GM18499 (cell line): ENCODE measurements around the gene ZNF599.
"Not testable (repeated sequence)": the region's sequence is repeated elsewhere in the genome, so short reads cannot be mapped to it uniquely, and the experiment has no call there.

Experiments
- ATAC-seq: cut with Tn5 transposase; IDR thresholded peaks from one replicate; pipeline ENCODE4 v1.9.1; 2021; ENCODE audit warnings: moderate number of reproducible peaks; ENCODE audit not compliant: insufficient read depth, unreplicated experiment

ZNF599 gene

GRCh38 chr19:34772697-34773554, at the start of gene ZNF599:
ZNF599 (minus strand) TSS chr19:34773215; CDS start chr19:34772841, 374 bp downstream.
- peak; percentile 72 for ATAC-seq

- ATAC-seq: no peak
Observed at GRCh38 chr19:34818270-34818669, 45.3 kb upstream of the ZNF599 start.

- no peak for ATAC-seq
Observed at GRCh38 chr19:34816708-34817107, 43.7 kb upstream of the ZNF599 start.

GRCh38 chr19:34808566-34808965, 35.6 kb upstream of the ZNF599 start:
- ATAC-seq: no peak

- ATAC-seq: no peak
Observed at GRCh38 chr19:34806976-34807860, 34.2 kb upstream of the ZNF599 start.

- no peak for ATAC-seq
Observed at GRCh38 chr19:34804115-34804514, 31.1 kb upstream of the ZNF599 start.

- not testable (repeated sequence) for ATAC-seq
Observed at GRCh38 chr19:34796953-34797352, 23.9 kb upstream of the ZNF599 start.

- no peak for ATAC-seq
Observed at GRCh38 chr19:34794066-34794960, 21.3 kb upstream of the ZNF599 start.

GRCh38 chr19:34793565-34793964, 20.6 kb upstream of the ZNF599 start:
- ATAC-seq: no peak

- ATAC-seq: no peak
Observed at GRCh38 chr19:34788074-34788473, 15.1 kb upstream of the ZNF599 start.

GRCh38 chr19:34787059-34787824, 14.2 kb upstream of the ZNF599 start:
- ATAC-seq: no peak

- ATAC-seq: no peak
Observed at GRCh38 chr19:34786236-34786635, 13.2 kb upstream of the ZNF599 start.

- no peak for ATAC-seq
Observed at GRCh38 chr19:34779652-34780051, 6.6 kb upstream of the ZNF599 start.

- ATAC-seq: no peak
Observed at GRCh38 chr19:34778342-34778741, 5.3 kb upstream of the ZNF599 start.

- no peak for ATAC-seq
Observed at GRCh38 chr19:34774857-34775256, 1.8 kb upstream of the ZNF599 start.

GRCh38 chr19:34773555-34773864, 495 bp upstream of the ZNF599 start:
- no peak for ATAC-seq

GRCh38 chr19:34767951-34768350, 5.1 kb downstream of the ZNF599 start:
- ATAC-seq: no peak

- ATAC-seq: no peak
Observed at GRCh38 chr19:34766386-34766785, 6.6 kb downstream of the ZNF599 start.

GRCh38 chr19:34759218-34759917, 13.6 kb downstream of the ZNF599 start:
- no peak for ATAC-seq
